Mucosa of descending colon (tissue), 3 donors: ENCODE data around the gene DPM2. TPM values are rescaled to one million over a fixed set of nuclear protein-coding genes. Genes with fewer than 3 reads are reported as not detected.
A peak's percentile ranks its signal among the peaks of the same experiment; 100 is the strongest.

ENCODE experiments used
- ATAC-seq: fragments of 200-7000 bp; cut with Tn5 transposase; one replicate; pipeline ENCODE4 v1.9.1; 2020; ENCODE audit warnings: mild to moderate bottlenecking, moderate library complexity
- DNase-seq, 3 donors: peaks; one replicate each; pipeline ENCODE4 v3.0.0-alpha.2; 2020
- H3K36me3 ChIP-seq: fragments of 200-600 bp; one replicate; pipeline ENCODE4 v1.8.0; 2021; ENCODE audit warnings: low read depth, mild to moderate bottlenecking
- H3K4me1 ChIP-seq: fragments of 200-600 bp; one replicate; pipeline ENCODE4 v1.8.0; 2021; ENCODE audit warnings: low read depth, mild to moderate bottlenecking
- H3K4me3 ChIP-seq: fragments of 200-600 bp; one replicate; pipeline ENCODE4 v1.8.0; 2021; ENCODE audit warnings: mild to moderate bottlenecking
- H3K9me3 ChIP-seq: fragments of 200-600 bp; one replicate; pipeline ENCODE4 v1.8.0; 2021; ENCODE audit warnings: mild to moderate bottlenecking
- intact Hi-C, 2 donors: fragments of 100-400 bp; cut with DNase I in 1 of 2; cut with micrococcal nuclease in 1 of 2; formaldehyde crosslinking; loops; one replicate each; pipeline versions ENCODE4 v1.11.0 to v1.11.1; 2022; cut with DNase I, micrococcal nuclease
- total RNA-seq, 3 donors: library from RNA; stranded (reverse); fragmentation: NEBNext Ultra II Directional in 2 of 3; extraction: Animal tissue kit (Norgen Biotek cat#: 25700) in 2 of 3; gene quantifications; one replicate each; pipeline versions ENCODE4 v1.2.1 to v1.2.4, GENCODE V29; 2021 to 2023
- TF ChIP-seq, protein P1 (sequence below): fragments of 200-600 bp; IDR thresholded peaks from one replicate; pipeline ENCODE4 v1.8.0; 2022; ENCODE audit warnings: antibody characterized with exemption, mild to moderate bottlenecking
- donor health status: DM: no; HTN: no; CAD: no; lungs with moderate emphysema.
- donor health status: DM: no; HTN: no; CAD: no.
- donor health status: DM: no; HTN: yes; CAD: no.

Gene DPM2
- total RNA-seq, 3 donors from 2014 or later: 23.0 to 30.4 (median 29.4) TPM

DNA sequence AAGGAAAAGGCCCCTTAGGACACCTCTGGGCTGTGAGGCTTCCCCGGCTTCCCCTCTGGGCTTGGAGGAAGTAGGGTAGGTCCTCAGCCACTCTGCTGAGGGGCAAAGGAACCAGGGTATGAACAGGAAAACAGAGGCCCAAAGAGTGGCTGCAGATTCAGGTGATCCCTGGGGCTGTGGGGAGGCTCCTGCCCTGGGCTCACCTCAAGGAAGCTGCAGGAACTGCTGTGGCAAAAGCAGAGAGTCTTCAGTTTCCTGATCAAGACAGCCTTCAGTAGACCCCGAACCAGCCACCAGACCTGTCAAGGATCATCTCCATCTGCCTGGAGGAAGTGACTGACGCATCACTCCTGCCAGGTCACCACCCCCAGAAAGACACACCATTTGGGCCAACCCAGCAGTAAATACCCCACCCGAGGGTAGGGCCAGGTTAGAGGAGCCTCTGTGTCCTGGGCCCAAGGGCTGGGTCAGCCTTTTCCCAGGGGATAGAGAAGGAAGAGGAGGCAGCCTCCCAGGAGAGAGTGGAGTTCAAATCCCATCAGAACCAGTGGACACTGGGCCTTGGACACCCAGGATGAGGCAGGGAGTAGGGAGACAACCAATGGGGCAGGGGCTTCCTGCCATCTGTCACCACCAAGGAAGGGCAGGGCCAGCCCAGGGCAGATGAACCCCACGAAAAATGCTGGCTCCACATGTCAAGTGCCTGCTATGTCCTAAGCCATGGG, 32.5 kb downstream of the DPM2 start:
- intact Hi-C loops: no loop called here
- peak; percentile 80 for ATAC-seq
- TF ChIP-seq, protein P1, sequence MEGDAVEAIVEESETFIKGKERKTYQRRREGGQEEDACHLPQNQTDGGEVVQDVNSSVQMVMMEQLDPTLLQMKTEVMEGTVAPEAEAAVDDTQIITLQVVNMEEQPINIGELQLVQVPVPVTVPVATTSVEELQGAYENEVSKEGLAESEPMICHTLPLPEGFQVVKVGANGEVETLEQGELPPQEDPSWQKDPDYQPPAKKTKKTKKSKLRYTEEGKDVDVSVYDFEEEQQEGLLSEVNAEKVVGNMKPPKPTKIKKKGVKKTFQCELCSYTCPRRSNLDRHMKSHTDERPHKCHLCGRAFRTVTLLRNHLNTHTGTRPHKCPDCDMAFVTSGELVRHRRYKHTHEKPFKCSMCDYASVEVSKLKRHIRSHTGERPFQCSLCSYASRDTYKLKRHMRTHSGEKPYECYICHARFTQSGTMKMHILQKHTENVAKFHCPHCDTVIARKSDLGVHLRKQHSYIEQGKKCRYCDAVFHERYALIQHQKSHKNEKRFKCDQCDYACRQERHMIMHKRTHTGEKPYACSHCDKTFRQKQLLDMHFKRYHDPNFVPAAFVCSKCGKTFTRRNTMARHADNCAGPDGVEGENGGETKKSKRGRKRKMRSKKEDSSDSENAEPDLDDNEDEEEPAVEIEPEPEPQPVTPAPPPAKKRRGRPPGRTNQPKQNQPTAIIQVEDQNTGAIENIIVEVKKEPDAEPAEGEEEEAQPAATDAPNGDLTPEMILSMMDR: no peak
- peaks cover 64% of the 10 kb centered on the region for H3K4me1 ChIP-seq
- no peaks in the 10 kb centered on the region for H3K9me3 ChIP-seq
- H3K4me3 ChIP-seq: no peak overlapping the region
- no peaks in the 10 kb centered on the region for H3K36me3 ChIP-seq
- peak; percentile 80 to 86 (median 84) for DNase-seq

DNA sequence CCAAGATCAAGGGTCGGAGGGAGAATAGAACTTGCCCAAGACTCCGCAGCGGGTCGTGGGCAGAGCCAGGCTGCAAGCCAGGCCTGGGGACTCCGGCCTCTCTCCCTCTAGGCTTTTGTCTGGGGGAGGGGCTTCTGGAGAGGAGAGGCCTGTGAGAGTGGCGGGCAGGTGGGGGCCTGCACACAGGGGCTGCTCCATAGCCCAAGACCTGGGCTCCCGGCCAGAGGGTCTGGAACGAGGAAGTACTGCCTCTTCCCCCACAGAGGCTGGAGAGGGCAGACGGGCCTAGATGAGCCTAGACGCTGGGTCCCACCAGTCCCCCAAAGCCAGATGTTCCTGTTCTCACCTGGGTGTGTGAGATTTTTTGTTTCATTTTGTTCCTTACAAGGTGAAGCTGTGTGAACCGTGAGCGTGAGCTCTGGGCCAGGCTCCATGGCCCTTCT, 33.1 kb downstream of the DPM2 start:
- Histone ChIP-seq H3K4me3 (no peak overlapping the region), H3K9me3 (no peaks in the 10 kb centered on the region), H3K4me1 (peaks cover 69% of the 10 kb centered on the region), H3K36me3 (no peaks in the 10 kb centered on the region)
- DNase-seq (peak in 1 of 3 donors; percentile 66), ATAC-seq (peak; percentile 3)
- intact Hi-C loops: no loop called here
- TF ChIP-seq, protein P1: no peak

GRCh38 chr9:127903557-127904475, 33.8 kb downstream of the DPM2 start:
- Histone ChIP-seq H3K4me1 (peaks cover 72% of the 10 kb centered on the region), H3K9me3 (no peaks in the 10 kb centered on the region), H3K36me3 (no peaks in the 10 kb centered on the region), H3K4me3 (no peak overlapping the region)
- TF ChIP-seq, protein P1: no peak
- intact Hi-C loops: no loop called here
- ATAC-seq (peak; percentile 72), DNase-seq (peak; percentile 94 to 96 (median 96))

DNA sequence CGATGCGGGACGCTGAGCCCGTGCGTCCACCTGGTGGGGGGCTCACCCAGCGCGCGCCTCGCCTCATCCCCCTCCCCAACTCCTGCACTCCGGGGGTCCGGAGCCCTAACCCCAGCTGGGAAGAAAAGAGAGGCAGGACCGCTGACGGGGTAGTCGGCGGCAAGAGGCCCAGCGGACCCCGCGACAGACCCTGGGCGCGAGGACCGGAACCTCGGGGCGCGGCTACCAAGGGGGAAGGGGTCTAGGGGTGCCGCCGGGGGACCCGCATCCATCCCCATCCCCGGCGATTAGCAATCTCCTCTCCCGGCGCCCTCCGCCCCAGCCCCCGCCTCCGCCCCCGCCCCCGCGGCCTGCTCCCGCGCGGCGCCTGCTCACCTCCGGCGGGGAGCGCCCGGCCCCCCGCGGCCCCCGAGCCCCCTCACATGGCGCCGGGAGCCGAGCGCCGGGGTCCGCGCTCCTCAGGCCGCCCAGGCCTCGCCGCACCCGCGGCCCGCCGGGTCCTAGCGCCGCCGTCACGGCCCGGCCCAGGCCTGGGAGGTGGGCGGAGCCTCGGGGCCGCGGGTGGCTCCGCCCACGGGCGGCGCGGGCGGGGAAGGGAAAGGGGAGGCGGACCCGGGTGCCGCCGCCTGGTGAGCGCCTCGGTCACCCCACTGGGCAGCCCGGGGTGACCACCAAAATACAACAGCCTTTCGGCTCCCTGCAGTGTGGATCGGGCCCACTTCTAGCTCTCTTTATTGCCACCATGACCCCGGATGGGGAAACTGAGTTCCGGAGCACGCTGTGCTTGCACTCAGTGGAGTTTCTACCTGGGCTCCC, 38.3 kb downstream of the DPM2 start, which contains the start of gene ST6GALNAC6:
TSS of gene ST6GALNAC6 (minus strand) at position 476 of the 816 bp plus-strand sequence. CDS start 1,622 bp downstream, outside the sequence.
- TF ChIP-seq, protein P1: no peak
- peak within 1 kb of the TSS; percentile 75 for H3K4me3 ChIP-seq
- intact Hi-C loops: no loop called here
- peaks cover 52% of the 10 kb centered on the region for H3K4me1 ChIP-seq
- H3K9me3 ChIP-seq: no peaks in the 10 kb centered on the region
- DNase-seq: peak; percentile 78 to 87 (median 79)
- H3K36me3 ChIP-seq: peaks cover 8% of the 10 kb centered on the region
- peak; percentile 77 for ATAC-seq
